Measurements from ENCODE around the gene AKR1B1.

AKR1B1 gene

GRCh38 chr7:134405299-134405698, 53.6 kb downstream of the AKR1B1 start:
- TF ChIP-seq FOXP2 (optimal IDR thresholded peaks at IDR 0.05; ENCODE audit: borderline replicate concordance, extremely low read depth, extremely low read length, insufficient read depth) (no peak), REST (IDR thresholded peaks at IDR 0.05; ENCODE audit: insufficient read depth in 1 of 2, low read depth in 2 of 2, low read length in 2 of 2) (no peak)

- TF ChIP-seq FOXP2 (optimal IDR thresholded peaks at IDR 0.05; ENCODE audit: borderline replicate concordance, extremely low read depth, extremely low read length, insufficient read depth), result no peak
- TF ChIP-seq REST (IDR thresholded peaks at IDR 0.05; ENCODE audit: insufficient read depth in 1 of 2, low read depth in 2 of 2, low read length in 2 of 2), result no peak
- no peak for TF ChIP-seq POLR2AphosphoS5 (IDR thresholded peaks at IDR 0.05; ENCODE audit: low read depth, low read length)
- no peak for TF ChIP-seq SIN3A (IDR thresholded peaks at IDR 0.05; ENCODE audit: borderline replicate concordance, insufficient read depth, low read length)
- no peak for TF ChIP-seq TAF1 (IDR thresholded peaks at IDR 0.05; ENCODE audit: borderline replicate concordance, insufficient read depth, low read length)
Observed at GRCh38 chr7:134403062-134403461, 55.8 kb downstream of the AKR1B1 start.

GRCh38 chr7:134400859-134401258, 58.0 kb downstream of the AKR1B1 start:
- TF ChIP-seq FOXP2 (optimal IDR thresholded peaks at IDR 0.05; ENCODE audit: borderline replicate concordance, extremely low read depth, extremely low read length, insufficient read depth) (no peak), TAF1 (IDR thresholded peaks at IDR 0.05; ENCODE audit: borderline replicate concordance, insufficient read depth, low read length) (no peak), REST (IDR thresholded peaks at IDR 0.05; ENCODE audit: insufficient read depth in 1 of 2, low read depth in 2 of 2, low read length in 2 of 2) (no peak), POLR2AphosphoS5 (IDR thresholded peaks at IDR 0.05; ENCODE audit: low read depth, low read length) (no peak), SIN3A (IDR thresholded peaks at IDR 0.05; ENCODE audit: borderline replicate concordance, insufficient read depth, low read length) (no peak)

GRCh38 chr7:134396031-134396430, 62.9 kb downstream of the AKR1B1 start:
- no peak for TF ChIP-seq SIN3A (IDR thresholded peaks at IDR 0.05; ENCODE audit: borderline replicate concordance, insufficient read depth, low read length)
- TF ChIP-seq FOXP2 (optimal IDR thresholded peaks at IDR 0.05; ENCODE audit: borderline replicate concordance, extremely low read depth, extremely low read length, insufficient read depth), result no peak
- no peak for TF ChIP-seq TAF1 (IDR thresholded peaks at IDR 0.05; ENCODE audit: borderline replicate concordance, insufficient read depth, low read length)
- no peak for TF ChIP-seq REST (IDR thresholded peaks at IDR 0.05; ENCODE audit: insufficient read depth in 1 of 2, low read depth in 2 of 2, low read length in 2 of 2)
- no peak for TF ChIP-seq POLR2AphosphoS5 (IDR thresholded peaks at IDR 0.05; ENCODE audit: low read depth, low read length)

GRCh38 chr7:134395604-134396003, 63.3 kb downstream of the AKR1B1 start:
- no peak for TF ChIP-seq TAF1 (IDR thresholded peaks at IDR 0.05; ENCODE audit: borderline replicate concordance, insufficient read depth, low read length)
- no peak for TF ChIP-seq POLR2AphosphoS5 (IDR thresholded peaks at IDR 0.05; ENCODE audit: low read depth, low read length)
- no peak for TF ChIP-seq REST (IDR thresholded peaks at IDR 0.05; ENCODE audit: insufficient read depth in 1 of 2, low read depth in 2 of 2, low read length in 2 of 2)
- TF ChIP-seq FOXP2 (optimal IDR thresholded peaks at IDR 0.05; ENCODE audit: borderline replicate concordance, extremely low read depth, extremely low read length, insufficient read depth), result no peak
- no peak for TF ChIP-seq SIN3A (IDR thresholded peaks at IDR 0.05; ENCODE audit: borderline replicate concordance, insufficient read depth, low read length)
